GM13977 (cell line): ENCODE results near the gene TNFSF9.
A peak's percentile ranks its signal among the peaks of the same experiment; 100 is the strongest.
"Not testable (repeated sequence)": the region's sequence is repeated elsewhere in the genome, so short reads cannot be mapped to it uniquely, and the experiment has no call there.

Experiments
- DNase-seq: peaks from one replicate; pipeline ENCODE4 v3.0.0; 2012; ENCODE audit warnings: low spot score
- CTCF ChIP-seq: IDR thresholded peaks from 2 replicates; pipeline ENCODE4 v1.5.1; 2012; ENCODE audit warnings: mild to moderate bottlenecking, control low read depth; ENCODE audit not compliant: insufficient read depth; ENCODE audit errors: extremely low read depth, missing control alignments
- in situ Hi-C: fragments of 300-500 bp; cut with MboI; formaldehyde crosslinking; loops from one replicate; pipeline ENCODE4 v1.12.0; 2022; ENCODE audit warnings: low sequenced_read_pairs, low pct_unique_long_range_greater_than_20kb, mixed read lengths, inconsistent platforms; ENCODE audit not compliant: unreplicated experiment

Gene TNFSF9

DNA sequence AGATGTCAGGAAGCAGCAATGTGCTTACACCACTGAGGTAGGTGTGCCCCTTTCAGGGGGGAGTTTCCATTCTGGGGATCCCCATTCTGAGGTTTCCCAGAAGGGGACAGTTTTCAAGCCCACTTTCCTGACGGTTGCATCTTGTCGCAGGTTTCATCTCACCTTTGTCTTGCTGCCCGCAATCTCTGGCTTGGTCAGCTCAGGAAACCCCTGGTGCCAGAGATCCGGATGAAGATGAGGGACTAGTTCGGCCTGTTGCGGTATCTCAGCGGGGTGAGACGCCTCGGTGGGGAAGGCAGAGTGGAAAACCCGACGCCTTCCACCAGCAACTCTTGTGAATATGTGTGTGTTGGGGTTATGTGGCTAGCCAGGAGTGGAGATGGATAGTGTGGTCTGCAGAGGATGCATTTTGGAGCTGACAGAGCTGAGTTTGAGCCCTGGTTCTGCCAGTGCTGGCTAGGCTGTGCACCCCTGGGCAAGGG lies 13.1 kb downstream of the TNFSF9 start:
- peak; percentile 39 for DNase-seq
- in situ Hi-C loops = no loop called here
- no peak for TF ChIP-seq CTCF

GRCh38 chr19:6550679-6551078 lies 19.9 kb downstream of the TNFSF9 start:
- in situ Hi-C loops = not testable (repeated sequence)

GRCh38 chr19:6551091-6551490 lies 20.3 kb downstream of the TNFSF9 start:
- in situ Hi-C loops = no loop called here
- DNase-seq = no peak
- no peak for TF ChIP-seq CTCF

More at GRCh38 chr19:6550679-6551078, 19.9 kb downstream of the TNFSF9 start:
- DNase-seq = not testable (repeated sequence)

DNA sequence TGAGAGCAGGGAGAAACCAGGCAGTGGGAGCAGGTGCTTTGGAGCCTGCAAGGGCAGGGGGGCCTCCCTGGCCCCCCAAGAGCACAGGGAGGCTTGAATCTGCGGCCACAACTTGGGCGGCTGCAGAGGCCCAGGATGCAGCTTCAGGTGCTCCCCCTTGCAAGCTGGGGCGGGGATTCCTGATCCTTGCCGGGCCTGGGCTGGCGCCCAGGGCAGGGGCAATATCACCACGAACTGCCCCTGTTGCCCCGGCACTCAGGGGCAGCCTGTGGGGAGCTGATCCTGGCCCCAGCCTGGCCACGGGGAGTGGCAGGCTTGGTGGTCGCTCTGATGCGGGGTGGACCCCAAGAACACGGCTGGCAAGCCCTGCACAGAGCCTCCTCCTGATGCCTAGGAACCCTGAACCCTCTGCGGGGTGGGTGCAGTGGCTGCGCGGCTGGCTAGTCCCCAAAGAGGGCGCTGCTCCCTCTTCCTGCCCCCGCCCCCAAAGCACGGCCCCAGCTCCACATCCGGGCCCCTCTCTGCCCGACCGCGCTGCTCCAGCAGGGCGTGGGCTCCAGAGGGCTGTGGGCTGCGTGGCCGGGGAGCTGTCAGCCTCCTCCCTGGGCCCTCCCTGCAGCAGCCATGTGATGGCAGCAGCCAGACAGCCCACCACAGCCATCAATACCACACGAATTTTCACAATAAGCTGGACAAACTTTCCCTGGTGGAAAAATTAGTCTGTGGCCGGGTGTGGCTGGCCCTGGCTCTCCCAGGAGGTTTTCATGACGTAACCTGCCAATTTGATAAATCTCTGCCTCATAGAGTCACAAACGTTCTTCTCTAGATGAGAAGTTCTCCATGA lies 21.0 kb downstream of the TNFSF9 start:
- peak; percentile 79 for DNase-seq
- peak; percentile 54 for TF ChIP-seq CTCF
- in situ Hi-C loops = no loop called here

GRCh38 chr19:6556043-6556449 lies 25.2 kb downstream of the TNFSF9 start:
- in situ Hi-C loops = no loop called here
- no peak for TF ChIP-seq CTCF
- DNase-seq = no peak

- TF ChIP-seq CTCF = no peak
- DNase-seq = peak; percentile 26
- in situ Hi-C loops = no loop called here
Measured at GRCh38 chr19:6556480-6557195, 25.8 kb downstream of the TNFSF9 start.

DNA sequence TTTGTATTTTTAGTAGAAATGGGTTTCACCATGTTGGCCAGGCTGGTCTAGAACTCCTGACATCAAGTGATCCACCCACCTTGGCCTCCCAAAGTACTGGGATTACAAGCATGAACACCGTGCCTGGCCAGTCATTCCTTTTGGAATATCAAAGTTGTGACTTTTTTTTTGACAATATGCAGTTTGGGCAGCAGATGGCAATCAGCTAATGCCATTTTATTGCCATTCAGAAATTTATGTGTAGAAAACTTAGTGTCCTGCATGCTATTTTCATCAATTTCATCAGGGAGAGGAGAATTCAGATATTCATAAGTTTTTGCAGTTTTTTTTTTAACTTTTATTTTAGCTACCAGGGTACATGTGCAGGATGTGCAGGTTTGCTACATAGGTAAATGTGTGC lies 31.6 kb downstream of the TNFSF9 start:
- in situ Hi-C loops, DNase-seq: not testable (repeated sequence)
